Measurements from ENCODE around the gene PCDHB11.
"Not testable (repeated sequence)": the region's sequence is repeated elsewhere in the genome, so short reads cannot be mapped to it uniquely, and the experiment has no call there.

PCDHB11 gene

DNA sequence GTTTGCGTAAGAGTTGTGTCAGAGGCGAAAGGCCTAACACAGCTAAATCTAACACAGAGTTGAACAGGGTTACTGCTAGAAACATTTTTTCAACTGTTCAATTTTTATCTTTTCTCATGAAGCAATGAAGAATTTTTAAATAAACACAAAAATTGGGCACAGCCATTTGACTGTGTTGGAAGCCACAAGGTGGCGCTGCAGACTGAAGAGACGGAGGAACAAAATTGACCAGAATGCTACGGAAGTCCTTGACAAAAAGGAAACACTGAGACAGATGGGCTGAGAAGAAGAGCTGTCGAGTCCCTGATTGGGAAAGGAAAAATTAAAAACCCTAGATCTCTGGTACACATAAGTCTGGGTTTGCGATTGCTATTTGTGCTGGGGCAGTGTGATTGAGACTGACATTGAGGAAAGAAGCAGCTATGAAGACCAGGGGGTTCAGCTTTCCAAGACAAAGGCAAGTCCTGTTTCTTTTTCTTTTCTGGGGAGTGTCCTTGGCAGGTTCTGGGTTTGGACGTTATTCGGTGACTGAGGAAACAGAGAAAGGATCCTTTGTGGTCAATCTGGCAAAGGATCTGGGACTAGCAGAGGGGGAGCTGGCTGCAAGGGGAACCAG lies 12.4 kb upstream of the PCDHB11 start, which contains the start of gene PCDHB9:
Gene PCDHB9, plus strand, starts transcription at position 265 of the 616 bp plus-strand sequence. Its CDS starts 158 bp downstream, at position 423.
- peak; percentile 8 for DNase-seq (ENCODE audit: low read depth)

GRCh38 chr5:141188682-141189081 lies 10.7 kb upstream of the PCDHB11 start:
- not testable (repeated sequence) for DNase-seq (ENCODE audit: low read depth)

- not testable (repeated sequence) for DNase-seq (ENCODE audit: low read depth)
These were observed 10.3 kb upstream of the PCDHB11 start for GRCh38 chr5:141189131-141189530.

DNA sequence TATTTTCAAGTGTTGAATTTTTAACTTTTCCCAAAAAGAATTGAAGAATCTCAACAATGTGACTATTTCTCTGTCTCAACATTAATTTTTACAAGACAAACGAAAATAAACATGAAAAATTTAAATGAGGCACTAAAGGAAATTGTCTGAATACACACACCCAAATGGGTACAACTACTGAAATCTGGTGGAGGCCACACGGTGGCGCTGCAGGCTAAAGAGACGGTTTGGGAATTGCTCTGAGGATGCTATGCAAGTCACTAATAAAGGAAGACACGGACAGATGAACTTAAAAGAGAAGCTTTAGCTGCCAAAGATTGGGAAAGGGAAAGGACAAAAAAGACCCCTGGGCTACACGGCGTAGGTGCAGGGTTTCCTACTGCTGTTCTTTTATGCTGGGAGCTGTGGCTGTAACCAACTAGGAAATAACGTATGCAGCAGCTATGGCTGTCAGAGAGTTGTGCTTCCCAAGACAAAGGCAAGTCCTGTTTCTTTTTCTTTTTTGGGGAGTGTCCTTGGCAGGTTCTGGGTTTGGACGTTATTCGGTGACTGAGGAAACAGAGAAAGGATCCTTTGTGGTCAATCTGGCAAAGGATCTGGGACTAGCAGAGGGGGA lies 7.2 kb upstream of the PCDHB11 start, which contains the start of gene PCDHB10:
Gene PCDHB10, plus strand, starts transcription at position 244 of the 616 bp plus-strand sequence. Its CDS starts 200 bp downstream, at position 444.
- no peak for DNase-seq (ENCODE audit: low read depth)

- DNase-seq (ENCODE audit: low read depth), result not testable (repeated sequence)
These were observed 5.1 kb upstream of the PCDHB11 start for GRCh38 chr5:141194332-141194731.

- no peak for DNase-seq (ENCODE audit: low read depth)
These were observed 3.1 kb upstream of the PCDHB11 start for GRCh38 chr5:141196363-141196762.

GRCh38 chr5:141201126-141201525 lies 1.7 kb downstream of the PCDHB11 start:
- not testable (repeated sequence) for DNase-seq (ENCODE audit: low read depth)

DNA sequence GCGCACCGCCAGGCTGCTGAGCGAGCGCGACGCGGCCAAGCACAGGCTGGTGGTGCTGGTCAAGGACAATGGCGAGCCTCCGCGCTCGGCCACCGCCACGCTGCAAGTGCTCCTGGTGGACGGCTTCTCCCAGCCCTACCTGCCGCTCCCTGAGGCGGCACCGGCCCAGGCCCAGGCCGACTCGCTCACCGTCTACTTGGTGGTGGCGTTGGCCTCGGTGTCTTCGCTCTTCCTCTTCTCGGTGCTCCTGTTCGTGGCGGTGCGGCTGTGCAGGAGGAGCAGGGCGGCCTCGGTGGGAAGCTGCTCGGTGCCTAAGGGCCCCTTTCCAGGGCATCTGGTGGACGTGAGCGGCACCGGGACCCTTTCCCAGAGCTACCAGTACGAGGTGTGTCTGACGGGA lies 2.2 kb downstream of the PCDHB11 start:
- not testable (repeated sequence) for DNase-seq (ENCODE audit: low read depth)

- DNase-seq (ENCODE audit: low read depth), result no peak
These were observed 9.1 kb downstream of the PCDHB11 start, which contains the start of gene PCDHB12 for GRCh38 chr5:141208478-141208877. TSS of gene PCDHB12 (plus strand) at chr5:141208719. CDS start at chr5:141208908, 189 bp downstream.

DNA sequence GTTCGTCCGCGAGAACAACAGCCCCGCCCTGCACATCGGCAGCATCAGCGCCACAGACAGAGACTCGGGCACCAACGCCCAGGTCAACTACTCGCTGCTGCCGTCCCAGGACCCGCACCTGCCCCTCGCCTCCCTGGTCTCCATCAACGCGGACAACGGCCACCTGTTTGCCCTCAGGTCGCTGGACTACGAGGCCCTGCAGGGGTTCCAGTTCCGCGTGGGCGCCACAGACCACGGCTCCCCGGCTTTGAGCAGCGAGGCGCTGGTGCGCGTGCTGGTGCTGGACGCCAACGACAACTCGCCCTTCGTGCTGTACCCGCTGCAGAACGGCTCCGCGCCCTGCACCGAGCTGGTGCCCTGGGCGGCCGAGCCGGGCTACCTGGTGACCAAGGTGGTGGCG lies 10.9 kb downstream of the PCDHB11 start:
- DNase-seq (ENCODE audit: low read depth), result not testable (repeated sequence)

- not testable (repeated sequence) for DNase-seq (ENCODE audit: low read depth)
These were observed 11.4 kb downstream of the PCDHB11 start for GRCh38 chr5:141210849-141211248.

GRCh38 chr5:141213656-141214339 lies 14.4 kb downstream of the PCDHB11 start, which contains the start of gene PCDHB13:
TSS of gene PCDHB13 (plus strand) at chr5:141213919. CDS start at chr5:141214124, 205 bp downstream.
- DNase-seq (ENCODE audit: low read depth), result not testable (repeated sequence)

- DNase-seq (ENCODE audit: low read depth), result not testable (repeated sequence)
These were observed 15.2 kb downstream of the PCDHB11 start for GRCh38 chr5:141214583-141214982.

GRCh38 chr5:141215504-141215903 lies 16.1 kb downstream of the PCDHB11 start:
- DNase-seq (ENCODE audit: low read depth), result not testable (repeated sequence)

DNA sequence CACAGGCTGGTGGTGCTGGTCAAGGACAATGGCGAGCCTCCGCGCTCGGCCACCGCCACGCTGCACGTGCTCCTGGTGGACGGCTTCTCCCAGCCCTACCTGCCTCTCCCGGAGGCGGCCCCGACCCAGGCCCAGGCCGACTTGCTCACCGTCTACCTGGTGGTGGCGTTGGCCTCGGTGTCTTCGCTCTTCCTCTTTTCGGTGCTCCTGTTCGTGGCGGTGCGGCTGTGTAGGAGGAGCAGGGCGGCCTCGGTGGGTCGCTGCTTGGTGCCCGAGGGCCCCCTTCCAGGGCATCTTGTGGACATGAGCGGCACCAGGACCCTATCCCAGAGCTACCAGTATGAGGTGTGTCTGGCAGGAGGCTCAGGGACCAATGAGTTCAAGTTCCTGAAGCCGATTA lies 16.6 kb downstream of the PCDHB11 start:
- not testable (repeated sequence) for DNase-seq (ENCODE audit: low read depth)

- no peak for DNase-seq (ENCODE audit: low read depth)
These were observed 23.8 kb downstream of the PCDHB11 start, which contains the start of gene PCDHB14 for GRCh38 chr5:141223112-141223783. TSS of gene PCDHB14 (plus strand) at chr5:141223343. CDS start at chr5:141223506, 163 bp downstream.

DNA sequence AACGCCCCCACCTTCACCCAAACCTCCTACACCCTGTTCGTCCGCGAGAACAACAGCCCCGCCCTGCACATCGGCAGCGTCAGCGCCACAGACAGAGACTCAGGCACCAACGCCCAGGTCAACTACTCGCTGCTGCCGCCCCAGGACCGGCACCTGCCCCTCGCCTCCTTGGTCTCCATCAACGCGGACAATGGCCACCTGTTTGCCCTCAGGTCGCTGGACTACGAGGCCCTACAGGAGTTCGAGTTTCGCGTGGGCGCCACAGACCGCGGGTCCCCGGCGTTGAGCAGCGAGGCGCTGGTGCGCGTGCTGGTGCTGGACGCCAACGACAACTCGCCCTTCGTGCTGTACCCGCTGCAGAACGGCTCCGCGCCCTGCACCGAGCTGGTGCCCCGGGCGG lies 25.4 kb downstream of the PCDHB11 start:
- not testable (repeated sequence) for DNase-seq (ENCODE audit: low read depth)

DNA sequence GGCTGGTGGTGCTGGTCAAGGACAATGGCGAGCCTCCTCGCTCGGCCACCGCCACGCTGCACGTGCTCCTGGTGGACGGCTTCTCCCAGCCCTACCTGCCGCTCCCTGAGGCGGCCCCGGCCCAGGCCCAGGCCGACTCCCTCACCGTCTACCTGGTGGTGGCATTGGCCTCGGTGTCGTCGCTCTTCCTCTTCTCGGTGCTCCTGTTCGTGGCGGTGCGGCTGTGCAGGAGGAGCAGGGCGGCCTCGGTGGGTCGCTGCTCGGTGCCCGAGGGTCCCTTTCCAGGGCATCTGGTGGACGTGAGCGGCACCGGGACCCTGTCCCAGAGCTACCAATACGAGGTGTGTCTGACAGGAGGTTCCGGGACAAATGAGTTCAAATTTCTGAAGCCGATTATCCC lies 26.0 kb downstream of the PCDHB11 start:
- DNase-seq (ENCODE audit: low read depth), result not testable (repeated sequence)

DNA sequence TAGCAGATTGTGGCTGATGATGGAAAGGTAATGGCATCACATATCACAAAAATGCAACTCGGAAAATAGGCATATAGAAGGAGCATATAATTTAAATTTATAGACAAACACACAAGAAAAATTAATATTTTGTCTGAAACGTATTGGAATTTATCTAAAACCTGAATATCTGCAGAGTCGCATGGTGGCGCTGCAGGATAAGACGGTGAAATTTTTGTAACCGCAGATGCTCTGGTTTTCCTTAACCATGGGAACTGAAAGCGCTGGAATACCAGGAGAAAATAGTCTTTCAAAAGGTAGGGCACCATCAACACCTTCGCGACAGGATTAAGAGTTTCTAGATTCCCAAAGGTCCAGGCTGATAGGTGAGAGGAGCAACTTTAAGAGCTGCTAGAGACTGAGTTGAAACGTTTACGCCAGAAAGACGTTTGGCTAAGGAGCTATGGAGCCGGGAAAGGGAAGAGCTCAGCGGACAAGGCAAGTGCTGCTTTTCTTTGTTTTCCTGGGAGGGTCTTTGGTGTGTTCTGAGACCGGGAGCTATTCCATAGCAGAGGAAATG lies 34.8 kb downstream of the PCDHB11 start:
- DNase-seq (ENCODE audit: low read depth), result no peak

DNA sequence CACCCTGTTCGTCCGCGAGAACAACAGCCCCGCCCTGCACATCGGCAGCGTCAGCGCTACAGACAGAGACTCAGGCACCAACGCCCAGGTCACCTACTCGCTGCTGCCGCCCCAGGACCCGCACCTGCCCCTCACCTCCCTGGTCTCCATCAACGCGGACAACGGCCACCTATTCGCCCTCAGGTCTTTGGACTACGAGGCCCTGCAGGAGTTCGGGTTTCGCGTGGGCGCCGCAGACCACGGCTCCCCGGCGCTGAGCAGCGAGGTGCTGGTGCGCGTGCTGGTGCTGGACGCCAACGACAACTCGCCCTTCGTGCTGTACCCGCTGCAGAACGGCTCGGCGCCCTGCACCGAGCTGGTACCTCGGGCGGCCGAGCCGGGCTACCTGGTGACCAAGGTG lies 36.5 kb downstream of the PCDHB11 start:
- not testable (repeated sequence) for DNase-seq (ENCODE audit: low read depth)

- DNase-seq (ENCODE audit: low read depth), result no peak
These were observed 37.3 kb downstream of the PCDHB11 start for GRCh38 chr5:141236516-141237313.
